ENCODE results near the gene RANBP2.
"Not testable (repeated sequence)": the region's sequence is repeated elsewhere in the genome, so short reads cannot be mapped to it uniquely, and the experiment has no call there.

DNA sequence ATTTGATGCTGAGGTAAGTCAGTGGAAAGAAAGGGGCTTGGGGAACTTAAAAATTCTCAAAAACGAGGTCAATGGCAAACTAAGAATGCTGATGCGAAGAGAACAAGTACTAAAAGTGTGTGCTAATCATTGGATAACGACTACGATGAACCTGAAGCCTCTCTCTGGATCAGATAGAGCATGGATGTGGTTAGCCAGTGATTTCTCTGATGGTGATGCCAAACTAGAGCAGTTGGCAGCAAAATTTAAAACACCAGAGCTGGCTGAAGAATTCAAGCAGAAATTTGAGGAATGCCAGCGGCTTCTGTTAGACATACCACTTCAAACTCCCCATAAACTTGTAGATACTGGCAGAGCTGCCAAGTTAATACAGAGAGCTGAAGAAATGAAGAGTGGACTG lies 47.4 kb downstream of the RANBP2 start:
- TF ChIP-seq POLR2AphosphoS5 (IDR thresholded peaks at IDR 0.05; ENCODE audit: low read depth, low read length); TAF1 (IDR thresholded peaks at IDR 0.05; ENCODE audit: borderline replicate concordance, low read depth, low read length); POLR2A (IDR thresholded peaks at IDR 0.05; ENCODE audit: low read depth, low read length): not testable (repeated sequence)
